Skeletal muscle cell (primary cell): Measurements from ENCODE around the gene DCDC1.
"Not testable (repeated sequence)": the region's sequence is repeated elsewhere in the genome, so short reads cannot be mapped to it uniquely, and the experiment has no call there.

Experiments used
- DNase-seq: peaks from one replicate; pipeline ENCODE4 v3.0.0-alpha.2; 2010; ENCODE audit warnings: low read depth
- H3K4me3 ChIP-seq: 2 replicates; pipeline ENCODE4 v1.5.1; 2011; ENCODE audit warnings: low read depth, mild to moderate bottlenecking, control low read depth, low read length, moderate library complexity

Gene DCDC1

DNA sequence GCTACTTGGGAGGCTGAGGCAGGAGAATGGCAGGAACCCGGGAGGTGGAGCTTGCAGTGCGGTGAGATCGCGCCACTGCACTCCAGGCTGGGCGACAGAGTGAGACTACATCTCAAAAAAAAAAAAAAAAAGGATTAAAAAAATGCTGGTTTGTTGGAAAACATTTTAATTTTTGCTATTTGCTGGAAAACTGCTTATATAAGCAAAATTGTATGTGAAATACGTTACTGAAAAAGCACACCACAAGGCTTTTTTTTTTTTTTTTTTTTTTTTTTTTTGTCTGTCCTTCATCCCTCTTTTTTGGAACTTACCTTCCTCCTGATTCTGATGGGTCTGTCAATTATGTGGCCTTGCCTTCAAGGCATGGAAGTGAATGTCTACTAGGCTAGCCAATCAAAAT, 40.8 kb downstream of the DCDC1 start:
- no peak for DNase-seq

DNA sequence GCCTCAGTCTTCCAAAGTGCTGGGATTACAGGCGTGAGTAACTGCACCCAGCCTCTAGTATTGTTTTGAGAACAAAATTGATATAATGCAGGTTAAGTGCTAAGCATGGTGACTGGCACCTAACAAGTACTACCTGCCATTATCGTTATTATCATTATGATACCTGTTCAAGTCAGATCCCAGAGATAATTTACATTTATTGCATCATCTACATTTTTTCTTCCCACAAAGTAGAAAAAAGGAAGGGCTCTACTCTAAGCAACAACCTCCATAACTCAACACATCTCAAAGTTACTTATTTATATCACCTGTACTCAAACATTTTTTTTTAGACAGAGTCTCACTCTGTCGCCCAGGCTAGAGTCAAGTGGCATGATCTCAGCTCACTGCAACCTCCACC, 42.1 kb downstream of the DCDC1 start:
- no peak overlapping the region for H3K4me3 ChIP-seq
- no peak for DNase-seq

More for the DNA sequence above, 40.8 kb downstream of the DCDC1 start:
- no peak overlapping the region for H3K4me3 ChIP-seq

DNA sequence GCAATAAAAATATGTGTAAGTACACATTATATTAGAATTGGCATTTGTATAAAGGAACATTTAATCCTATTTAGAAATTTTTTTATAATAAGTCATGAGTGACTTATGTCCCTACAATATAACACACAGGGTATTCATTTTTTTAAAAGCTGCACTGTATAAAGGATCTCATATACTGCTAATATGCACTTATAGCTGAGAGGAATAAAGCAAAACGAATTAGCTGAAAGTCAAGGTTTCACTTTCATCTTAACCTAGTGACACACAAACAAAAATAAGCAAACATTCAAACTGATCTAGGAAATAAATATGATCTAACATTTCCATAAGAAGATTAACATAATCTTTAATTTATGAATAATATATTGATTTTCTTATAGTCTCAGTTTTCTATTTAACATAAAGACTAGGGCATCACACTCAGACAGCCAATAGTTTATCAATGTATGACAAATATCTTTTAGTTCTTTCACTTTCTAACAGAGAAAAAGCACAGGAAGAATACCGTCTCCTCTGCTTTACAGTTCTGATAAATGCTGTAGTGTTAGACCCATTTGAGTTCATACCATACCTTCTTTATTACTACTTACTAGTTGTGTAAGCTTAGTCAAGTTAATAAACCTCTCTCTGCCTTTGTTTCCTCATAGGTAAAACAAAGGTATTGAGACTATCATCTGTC, 42.9 kb downstream of the DCDC1 start:
- no peak overlapping the region for H3K4me3 ChIP-seq
- no peak for DNase-seq

DNA sequence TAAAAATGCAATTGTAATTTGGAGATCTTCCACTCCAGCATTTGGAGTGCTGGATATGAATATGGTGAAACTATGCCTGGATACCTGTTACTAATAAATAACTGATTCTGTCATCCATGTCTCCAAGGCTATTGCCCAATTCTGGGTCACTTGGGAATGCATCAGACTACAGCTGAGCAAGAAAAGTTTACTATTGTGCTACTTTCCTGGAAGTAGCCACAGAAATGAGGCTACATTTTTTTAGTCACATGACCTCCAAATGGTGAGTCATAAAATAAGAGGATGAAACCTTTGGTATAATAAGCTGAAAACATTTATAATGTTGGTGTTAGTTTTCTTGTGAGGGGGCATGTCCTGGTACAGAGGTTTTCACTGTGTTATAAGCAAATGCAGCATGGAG, 44.4 kb downstream of the DCDC1 start:
- H3K4me3 ChIP-seq, result no peak overlapping the region
- DNase-seq, result peak; percentile 80

DNA sequence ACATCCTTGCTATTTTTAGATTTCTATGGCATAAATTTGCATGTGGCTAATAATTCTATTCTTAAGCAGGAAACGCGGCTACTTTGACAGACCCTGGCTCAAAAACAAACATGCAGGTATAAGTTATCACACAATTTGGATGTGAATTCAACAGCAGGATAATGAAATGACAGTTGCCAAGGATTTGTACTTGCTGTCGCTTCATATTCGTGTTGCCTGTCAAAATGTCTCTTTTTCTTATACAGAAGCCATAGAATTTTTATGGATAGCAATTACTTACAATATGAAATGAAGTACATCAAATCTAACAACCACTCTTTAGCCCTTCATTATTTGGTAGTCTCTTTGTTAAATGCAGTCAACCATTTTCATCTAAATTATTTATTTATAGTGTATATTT, 46.4 kb downstream of the DCDC1 start:
- H3K4me3 ChIP-seq, result no peak overlapping the region
- no peak for DNase-seq

DNA sequence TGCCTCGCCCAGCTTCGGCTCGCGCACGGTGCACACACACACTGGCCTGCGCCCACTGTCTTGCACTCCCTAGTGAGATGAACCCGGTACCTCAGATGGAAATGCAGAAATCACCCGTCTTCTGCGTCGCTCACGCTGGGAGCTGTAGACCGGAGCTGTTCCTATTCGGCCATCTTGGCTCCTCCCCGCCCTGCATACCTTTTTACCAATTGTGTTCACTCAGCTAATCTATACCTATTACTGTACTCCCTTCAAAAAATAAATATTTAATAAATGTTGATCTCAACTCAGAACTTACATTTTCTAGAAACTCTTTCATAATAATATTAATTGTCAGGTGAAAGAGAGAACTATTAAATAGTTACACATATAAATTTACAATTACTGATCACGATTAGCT, 48.0 kb downstream of the DCDC1 start:
- H3K4me3 ChIP-seq, DNase-seq: not testable (repeated sequence)

DNA sequence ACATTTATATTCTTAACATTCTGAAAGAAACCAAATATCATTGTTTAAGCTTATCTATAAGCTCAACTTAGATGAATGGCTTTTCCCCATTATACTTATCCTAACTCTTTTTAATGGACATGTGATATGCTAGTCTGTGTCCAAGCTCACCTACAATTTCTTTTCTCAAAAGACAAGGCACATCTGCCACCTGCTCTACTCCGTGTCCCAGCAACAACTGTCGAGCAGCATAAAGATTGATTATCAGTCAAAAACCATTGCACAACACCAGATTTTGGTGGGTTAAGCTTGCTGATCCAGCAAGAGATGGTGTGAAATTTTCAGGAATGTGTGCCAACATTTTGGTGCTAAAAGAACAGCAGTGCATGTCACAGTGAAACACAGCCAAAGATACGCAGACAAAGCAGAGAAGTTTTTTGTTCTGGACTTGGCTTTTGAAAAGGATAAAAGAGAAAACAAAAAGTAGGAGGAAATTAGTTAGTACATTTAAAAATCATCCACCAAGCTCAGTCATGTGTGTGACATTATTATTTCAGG, 65.8 kb downstream of the DCDC1 start:
- no peak overlapping the region for H3K4me3 ChIP-seq
- DNase-seq, result no peak

DNA sequence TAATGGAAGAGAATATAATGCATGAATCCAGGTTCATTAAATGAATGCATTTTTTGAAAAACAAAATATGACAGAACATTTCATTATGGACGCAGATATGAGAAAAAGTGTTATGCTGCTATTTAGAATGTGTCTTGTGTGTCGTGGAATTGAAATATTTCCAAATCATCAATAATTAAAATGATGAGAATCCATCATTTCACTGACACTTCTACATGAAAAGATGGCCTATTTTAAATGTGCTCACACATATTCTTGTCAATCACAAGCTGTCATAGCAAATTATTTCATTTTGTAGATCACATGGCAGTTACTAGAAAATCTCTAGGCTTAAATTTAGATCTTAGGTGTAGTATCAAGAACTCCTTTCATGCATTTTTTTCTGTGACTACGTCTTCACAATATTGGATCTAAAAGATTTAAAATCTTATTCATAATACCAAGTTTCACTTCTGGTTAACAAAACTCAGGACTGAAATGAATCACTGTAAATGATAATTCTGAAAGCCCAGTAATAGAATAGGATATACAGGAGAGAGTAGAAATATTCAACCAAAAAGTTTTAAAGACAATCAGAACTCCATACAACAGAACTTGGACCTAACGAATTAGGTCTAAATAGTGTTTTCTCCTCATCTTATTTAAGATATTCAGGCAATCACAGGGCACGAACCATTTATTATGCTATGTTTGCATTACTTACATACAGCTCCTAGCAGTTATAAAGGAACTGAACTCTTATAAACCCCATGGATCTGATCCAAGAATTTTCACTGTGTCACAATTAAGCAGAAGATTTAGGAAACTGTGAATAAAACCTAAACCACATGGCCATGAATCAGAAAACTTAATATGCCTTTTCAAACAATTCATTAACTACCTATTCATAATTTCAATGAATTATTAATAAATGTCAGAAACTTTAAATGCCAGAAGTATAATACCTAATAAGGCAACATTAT, 67.7 kb downstream of the DCDC1 start:
- DNase-seq, result no peak
- H3K4me3 ChIP-seq, result no peak overlapping the region

DNA sequence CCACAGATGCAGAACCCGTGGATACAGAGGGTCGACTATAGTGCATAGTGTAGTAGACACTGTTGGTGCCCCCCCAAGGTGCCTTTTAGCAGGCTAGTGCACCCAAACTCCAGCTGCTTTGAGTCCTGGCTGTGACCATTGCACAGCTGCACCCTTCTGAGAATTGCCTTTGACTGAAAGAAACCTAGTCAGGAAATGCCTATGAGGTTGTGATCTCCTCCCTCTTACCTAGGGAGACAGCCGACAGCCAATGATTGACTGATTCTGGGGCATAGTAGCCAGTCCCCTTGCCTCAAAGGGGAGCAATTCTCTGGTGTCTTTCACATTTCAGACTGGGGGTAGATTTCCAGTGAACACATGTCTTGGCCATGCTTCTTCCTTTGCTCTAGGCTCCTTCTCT, 74.2 kb downstream of the DCDC1 start:
- no peak for DNase-seq
- H3K4me3 ChIP-seq, result no peak overlapping the region

DNA sequence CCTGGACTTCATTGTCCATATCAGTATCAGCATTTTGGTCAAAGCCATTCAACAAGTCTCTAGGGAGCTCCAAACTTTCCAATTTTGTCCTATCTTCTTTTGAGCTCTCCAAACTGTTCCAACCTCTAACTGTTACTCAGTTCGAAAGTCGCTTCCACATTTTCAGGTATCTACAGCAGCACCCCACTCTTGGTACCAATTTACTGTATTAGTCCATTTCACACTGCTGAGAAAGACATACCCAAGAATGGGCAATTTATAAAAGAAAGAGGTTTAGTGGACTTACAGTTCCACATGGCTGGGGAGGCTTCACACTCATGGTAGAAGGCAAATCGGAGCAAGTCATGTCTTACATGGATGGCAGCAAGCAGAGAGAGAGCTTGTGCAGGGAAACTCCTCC, 96.0 kb downstream of the DCDC1 start:
- DNase-seq, H3K4me3 ChIP-seq: not testable (repeated sequence)

DNA sequence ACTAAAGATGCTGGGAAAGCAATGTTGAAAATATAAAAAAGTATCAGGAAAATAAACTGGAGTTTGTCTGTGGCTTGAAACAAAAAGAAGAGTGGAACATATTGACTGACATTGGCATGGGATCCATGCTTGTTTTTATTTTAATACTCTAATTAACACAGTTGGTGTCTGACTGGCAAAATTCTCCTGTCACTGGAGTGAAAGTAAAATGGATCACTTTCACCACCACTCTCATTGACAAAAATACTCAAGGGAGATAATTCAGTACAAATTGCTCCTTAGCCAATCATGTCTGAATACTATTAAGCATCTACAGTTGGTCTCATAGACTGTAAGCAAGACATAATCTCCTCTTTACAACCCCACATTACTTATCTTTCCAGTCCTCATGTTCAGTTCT, 101.8 kb downstream of the DCDC1 start:
- no peak overlapping the region for H3K4me3 ChIP-seq
- no peak for DNase-seq

DNA sequence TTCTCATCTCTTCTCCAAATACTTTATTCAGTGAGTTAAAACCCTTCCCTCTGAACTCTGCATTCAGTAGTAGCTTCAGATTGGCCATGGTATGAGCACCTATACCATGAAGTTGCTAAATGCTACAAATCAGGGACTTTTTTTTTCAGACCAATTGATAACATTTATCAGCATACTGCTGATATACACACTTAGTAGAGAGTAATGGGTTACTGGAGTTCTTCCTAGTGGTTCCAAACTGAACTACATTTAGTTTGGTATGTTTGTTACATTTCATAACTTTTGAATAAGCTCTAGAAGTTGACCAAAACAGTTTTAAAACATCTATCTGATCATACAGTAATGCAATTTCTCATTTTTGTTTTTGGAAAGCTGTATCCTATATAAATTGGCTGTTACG, 104.7 kb downstream of the DCDC1 start:
- no peak for DNase-seq
- no peak overlapping the region for H3K4me3 ChIP-seq

DNA sequence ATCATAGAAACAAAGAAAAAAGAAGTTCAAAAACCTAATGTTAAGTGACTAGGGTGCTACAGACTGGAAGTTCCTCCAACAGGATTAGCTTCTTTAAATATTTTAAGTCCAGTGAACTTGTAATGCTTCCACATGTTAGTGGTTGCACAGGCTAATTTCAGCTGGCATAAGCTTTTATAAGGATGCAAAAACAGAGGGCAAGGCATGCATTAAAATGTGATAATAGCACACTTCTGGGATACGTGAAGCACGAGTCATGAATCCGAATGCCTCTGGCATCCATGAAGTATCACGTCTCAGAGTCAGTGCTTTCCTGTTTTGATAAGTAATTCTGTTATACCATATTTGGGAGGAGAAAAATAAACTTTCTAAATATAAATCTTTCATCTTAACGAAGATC, 106.8 kb downstream of the DCDC1 start:
- no peak overlapping the region for H3K4me3 ChIP-seq
- DNase-seq, result peak; percentile 31

DNA sequence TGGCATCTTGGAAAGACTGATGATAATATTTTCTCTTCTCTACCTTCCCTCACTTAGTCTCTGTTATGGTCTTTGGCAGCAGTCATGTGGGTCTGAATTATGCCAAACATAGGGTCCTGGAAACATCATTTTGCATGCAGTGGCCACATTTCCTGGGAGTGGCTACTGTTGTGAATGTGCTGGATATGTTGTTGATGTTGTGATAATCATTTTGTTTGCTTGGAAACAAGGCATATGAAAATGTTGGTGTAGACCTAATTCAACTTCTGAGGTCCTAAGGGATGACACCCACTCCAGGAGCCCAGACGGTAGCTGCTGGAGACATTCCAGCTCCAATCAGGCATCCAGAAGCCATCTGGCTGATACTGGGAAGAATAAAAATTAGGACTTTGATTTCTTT, 109.7 kb downstream of the DCDC1 start:
- H3K4me3 ChIP-seq, result no peak overlapping the region
- no peak for DNase-seq

DNA sequence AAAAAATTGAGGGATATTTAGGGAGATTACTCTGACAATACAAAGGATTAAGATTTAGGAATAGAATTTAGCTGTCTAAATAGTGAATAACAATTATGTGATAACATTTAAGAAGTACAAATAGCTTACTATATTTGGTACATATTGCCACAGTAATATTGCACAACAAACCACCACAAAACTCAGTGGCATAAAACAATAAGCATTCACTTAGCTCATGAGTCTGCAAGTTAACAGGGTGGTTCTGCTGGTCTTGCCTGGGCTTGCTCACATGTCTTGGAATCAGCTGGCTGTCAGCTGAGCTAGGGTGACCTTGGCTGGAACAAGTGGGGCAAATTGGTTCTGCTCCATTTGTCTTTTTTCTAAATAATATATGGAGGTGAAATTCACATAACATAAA, 115.1 kb downstream of the DCDC1 start:
- no peak overlapping the region for H3K4me3 ChIP-seq
- DNase-seq, result no peak

DNA sequence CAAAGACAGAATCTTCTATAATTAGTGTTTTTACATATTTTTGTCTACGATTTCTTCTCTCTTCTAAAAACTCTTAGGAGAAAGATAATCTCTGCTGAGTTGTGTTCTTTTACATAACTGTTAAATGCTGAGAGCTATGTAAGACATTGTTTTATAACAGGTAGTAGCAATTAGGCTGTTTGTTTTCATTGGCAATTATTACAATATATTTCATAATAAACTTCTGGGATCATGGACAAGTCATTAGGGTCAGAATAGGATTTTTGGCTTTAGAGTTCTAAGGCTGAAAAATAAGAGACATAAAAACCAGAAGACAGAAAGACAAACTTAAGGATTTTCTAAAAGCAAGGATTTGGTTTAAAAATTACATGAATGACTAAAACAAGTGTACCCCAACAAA, 120.8 kb downstream of the DCDC1 start:
- H3K4me3 ChIP-seq, result no peak overlapping the region
- DNase-seq, result no peak

DNA sequence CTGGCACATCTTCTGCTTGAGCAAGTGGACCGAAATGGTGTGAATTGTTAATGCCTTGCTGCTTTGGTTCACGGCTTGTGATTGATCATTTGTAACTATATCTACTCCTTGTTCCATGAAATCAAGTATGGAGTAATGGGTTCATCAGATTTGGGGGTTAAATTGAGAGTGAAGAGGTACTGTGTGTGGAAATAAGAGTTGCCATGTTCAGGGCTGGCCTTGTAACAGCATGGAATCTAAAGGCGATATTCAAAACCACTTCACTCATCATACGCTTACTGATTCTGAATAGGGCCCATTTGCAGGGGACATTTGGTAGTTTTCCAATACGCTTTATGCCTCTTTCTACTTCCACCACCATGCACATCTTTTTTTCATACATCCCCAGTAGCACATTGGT, 122.2 kb downstream of the DCDC1 start:
- DNase-seq, result no peak

DNA sequence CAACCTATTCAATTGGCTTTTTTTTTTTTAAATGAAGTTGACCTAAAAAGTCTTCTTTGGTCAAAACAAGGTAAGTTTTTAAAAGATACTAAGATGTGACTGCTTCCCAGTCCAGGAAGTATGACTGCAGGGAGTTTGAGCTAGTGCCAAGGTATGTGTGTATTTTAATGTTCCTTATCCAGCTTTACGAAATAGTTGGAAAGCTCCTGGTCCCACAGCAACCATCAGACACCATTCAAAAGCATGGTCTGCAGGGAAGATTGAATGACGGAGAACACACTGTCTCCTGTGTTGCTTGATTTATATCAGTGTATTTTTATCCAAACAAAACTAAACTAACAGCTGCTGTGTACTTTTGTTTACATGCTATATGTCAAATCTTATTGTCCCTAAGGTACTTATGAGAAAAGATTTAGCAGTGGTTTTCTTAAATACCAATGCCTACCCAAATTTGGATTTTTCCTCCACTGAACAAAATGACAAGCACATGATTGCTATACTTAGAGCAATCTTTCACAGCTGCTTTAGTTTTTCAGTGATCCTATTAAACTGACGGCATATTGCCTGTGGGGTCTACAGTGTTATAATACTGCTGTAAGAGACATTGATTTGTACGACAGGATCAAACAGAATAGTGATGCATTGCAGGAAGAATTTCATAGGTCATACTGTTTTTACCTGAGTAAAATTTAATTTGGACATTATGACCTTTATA, 122.9 kb downstream of the DCDC1 start:
- H3K4me3 ChIP-seq, result no peak overlapping the region
- DNase-seq, result no peak

More for the DNA sequence above, 122.2 kb downstream of the DCDC1 start:
- H3K4me3 ChIP-seq, result no peak overlapping the region

DNA sequence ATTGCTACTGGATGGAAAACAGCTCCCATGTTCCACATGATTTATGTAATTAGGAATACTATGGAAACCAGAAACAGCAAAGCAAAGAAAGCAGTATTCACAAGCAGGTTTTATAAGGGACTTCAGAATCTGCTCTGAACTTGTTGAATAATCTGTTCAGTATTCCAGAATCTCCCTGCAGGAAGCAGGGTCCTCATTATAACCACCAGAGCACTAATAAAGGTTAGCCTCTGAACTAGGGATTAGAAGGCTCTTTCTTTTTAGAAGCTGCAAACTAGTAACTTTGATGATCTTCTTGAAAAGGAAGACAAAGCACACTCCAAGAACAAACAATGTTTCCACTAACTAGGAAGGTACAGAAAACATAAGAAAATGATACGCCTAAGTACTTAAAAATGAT, 125.8 kb downstream of the DCDC1 start:
- no peak for DNase-seq
- H3K4me3 ChIP-seq, result no peak overlapping the region

DNA sequence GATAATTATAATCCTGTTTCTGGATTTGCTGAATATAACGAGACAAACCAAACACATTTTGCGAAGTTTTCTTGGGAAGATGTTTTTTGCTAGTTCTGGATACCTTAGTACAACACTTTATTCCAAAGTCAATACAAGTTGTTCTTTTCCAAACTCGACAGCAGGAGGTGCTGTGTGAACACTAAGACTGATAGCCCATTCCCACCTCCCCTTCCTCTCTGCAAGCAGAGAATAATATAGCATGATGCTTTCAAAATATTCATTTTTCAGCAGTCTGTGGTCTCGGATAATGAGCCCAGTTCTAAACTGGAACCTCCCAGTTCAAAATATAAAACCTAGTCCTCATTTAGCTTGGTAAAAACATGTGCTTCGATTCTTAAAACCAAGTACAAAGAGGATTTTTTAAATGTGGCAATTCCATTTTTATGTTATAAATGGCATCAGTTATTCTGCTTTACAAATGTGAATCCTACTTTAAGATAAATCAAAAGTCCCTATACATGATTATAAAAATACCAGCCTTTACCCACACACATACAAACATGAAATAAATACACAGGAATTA, 129.1 kb downstream of the DCDC1 start:
- H3K4me3 ChIP-seq, result no peak overlapping the region
- DNase-seq, result no peak
